HepG2 (cell line): ENCODE results near the gene SPAG4. TPM values are rescaled to one million over a fixed set of nuclear protein-coding genes. Genes with fewer than 3 reads are reported as not detected.

Experiments used
- ATAC-seq: fragments of 200-7000 bp; cut with Tn5 transposase; 3 replicates; pipeline ENCODE4 v1.9.1; 2020; ENCODE audit warnings: mild to moderate bottlenecking, moderate library complexity
- BruUV-seq: library from RNA; stranded (reverse); fragments of 400-500 nt; replicated peaks from 2 replicates; lab custom pipeline; 2021; lab: Mats Ljungman, UMichigan
- CTCF ChIA-PET: fragments of 300-600 bp; formaldehyde crosslinking; extraction: SDS; loops from one replicate; lab custom pipeline; 2021; ENCODE audit warnings: low total read pairs, inconsistent platforms, low intra/inter-chr PET ratio; lab: Yijun Ruan, JAX
- POLR2A ChIA-PET: fragments of 350-600 bp; sonication (Branson Sonifier 250); formaldehyde crosslinking; loops from one replicate; lab custom pipeline; 2020; ENCODE audit warnings: antibody characterized with exemption, inconsistent platforms; lab: Yijun Ruan, JAX
- DNase-seq: peaks from one replicate; pipeline ENCODE4 v3.0.0-alpha.2; 2015; ENCODE audit warnings: low spot score
- FAIRE-seq: peaks from 3 replicates; lab custom pipeline; 2011; peaks lifted over from hg19 to GRCh38; lab: Jason Lieb, UNC
- H2AFZ ChIP-seq: one replicate; pipeline ENCODE4 v1.6.1; 2011; ENCODE audit warnings: low read length, inconsistent platforms
- H3K27ac ChIP-seq: fragments of 300-600 bp; 3 replicates; pipeline ENCODE4 v1.8.0; 2011; ENCODE audit warnings: mixed run types, mild to moderate bottlenecking, mixed read lengths, low read length, inconsistent platforms; ENCODE audit not compliant: insufficient read depth; ENCODE audit errors: extremely low read length
- H3K27me3 ChIP-seq, 2 experiments: fragments of 200-600 bp in 1 of 2; 2 replicates in 1 of 2; 3 replicates in 1 of 2; pipeline versions ENCODE4 v1.6.0 to v1.8.0; 2011; ENCODE audit warnings: low read length in 2 of 2, mild to moderate bottlenecking in 2 of 2, moderate library complexity in 2 of 2, inconsistent platforms in 1 of 2; ENCODE audit not compliant: insufficient read depth in 2 of 2, control insufficient read depth in 1 of 2
- H3K36me3 ChIP-seq, 2 experiments: fragments of 200-600 bp in 1 of 2; replicated peaks in 1 of 2; 2 replicates in 1 of 2; 3 replicates in 1 of 2; pipeline versions ENCODE4 v1.5.1 to v1.8.0; 2011; ENCODE audit warnings: low read length in 2 of 2, inconsistent platforms in 1 of 2; ENCODE audit not compliant: insufficient read depth in 2 of 2, control insufficient read depth in 1 of 2
- H3K4me1 ChIP-seq: 2 replicates; pipeline ENCODE4 v1.5.1; 2012; ENCODE audit warnings: low read length, inconsistent platforms; ENCODE audit not compliant: insufficient read depth
- H3K4me2 ChIP-seq: 2 replicates; pipeline ENCODE4 v1.6.0; 2011; ENCODE audit warnings: low read depth, low read length, inconsistent platforms
- H3K4me3 ChIP-seq, 3 experiments: fragments of 200-600 bp in 1 of 3; sonication (generic), shearing (Covaris generic) in 1 of 3; replicated peaks in 1 of 3; 2 replicates each; pipeline ENCODE4 v1.5.1; 2011 to 2016; ENCODE audit warnings: low read length in 3 of 3, inconsistent platforms in 2 of 3, low read depth in 2 of 3, mild to moderate bottlenecking in 2 of 3, control low read depth in 1 of 3, mixed read lengths in 1 of 3; ENCODE audit not compliant: insufficient read depth in 1 of 3
- H3K79me2 ChIP-seq: one replicate; pipeline ENCODE4 v1.6.1; 2011; ENCODE audit warnings: low read length, inconsistent platforms; ENCODE audit not compliant: insufficient read depth
- H3K9ac ChIP-seq: 2 replicates; pipeline ENCODE4 v1.6.0; 2011; ENCODE audit warnings: mild to moderate bottlenecking, low read depth, low read length, inconsistent platforms; ENCODE audit not compliant: insufficient read depth
- H3K9me3 ChIP-seq: 2 replicates; pipeline ENCODE4 v1.5.1; 2012; ENCODE audit warnings: mild to moderate bottlenecking, low read length
- H4K20me1 ChIP-seq: 2 replicates; pipeline ENCODE4 v1.6.0; 2011; ENCODE audit warnings: inconsistent platforms, mild to moderate bottlenecking, low read length, moderate library complexity; ENCODE audit not compliant: insufficient read depth
- ASH2L ChIP-seq: fragments of 300-600, 200-600 bp; sonication (generic); IDR thresholded peaks from 2 replicates; pipeline ENCODE4 v1.7.0; 2017; ENCODE audit warnings: low read depth, mild to moderate bottlenecking, moderate library complexity, mixed read lengths, low read length; ENCODE audit not compliant: insufficient read length
- CAMTA2 ChIP-seq: sonication (generic); formaldehyde crosslinking; IDR thresholded peaks from 2 replicates; pipeline ENCODE4 v1.4.0; 2020; ENCODE audit warnings: mild to moderate bottlenecking, missing genetic modification reagents, borderline replicate concordance
- PAF1 ChIP-seq: IDR thresholded peaks from 2 replicates; pipeline ENCODE4 v1.6.1; 2016; ENCODE audit warnings: missing genetic modification reagents, missing compliant biosample characterization
- PHF21A ChIP-seq: sonication (generic); formaldehyde crosslinking; IDR thresholded peaks from 2 replicates; pipeline ENCODE4 v1.5.0; 2020; ENCODE audit warnings: mild to moderate bottlenecking, missing genetic modification reagents
- SOX6 ChIP-seq, 2 experiments: fragments of 450-650 bp in 1 of 2; sonication (generic) in 1 of 2; formaldehyde crosslinking in 1 of 2; IDR thresholded peaks; 2 replicates each; pipeline versions ENCODE4 v1.4.0 to v1.6.1; 2017 to 2020; ENCODE audit warnings: antibody characterized with exemption in 1 of 2, mild to moderate bottlenecking in 1 of 2, missing genetic modification reagents in 1 of 2
- ZFP82 ChIP-seq: sonication (generic); formaldehyde crosslinking; IDR thresholded peaks from 2 replicates; pipeline ENCODE4 v1.5.1; 2020; ENCODE audit warnings: mild to moderate bottlenecking, missing genetic modification reagents, borderline replicate concordance
- ZNF572 ChIP-seq: sonication (generic); formaldehyde crosslinking; IDR thresholded peaks from 2 replicates; pipeline ENCODE4 v1.5.1; 2020; ENCODE audit warnings: mild to moderate bottlenecking, missing genetic modification reagents
- ZNF7 ChIP-seq: IDR thresholded peaks from 2 replicates; pipeline ENCODE4 v1.6.1; 2016; ENCODE audit warnings: missing biosample characterization, missing genetic modification reagents
- WGBS: methylation state at CpG from one replicate; pipeline ENCODE4 v1.1.6; 2017; ENCODE audit warnings: low lambda C conversion rate; 5-methylcytosine and 5-hydroxymethylcytosine counted together
- in situ Hi-C: cut with HindIII; loops from 2 replicates; pipeline ENCODE4 v1.10.0; 2017; ENCODE audit warnings: low pct_unique_long_range_greater_than_20kb; ENCODE audit not compliant: extremely low pct_ligation_motif_present
- intact Hi-C: fragments of 100-400 bp; cut with micrococcal nuclease; formaldehyde crosslinking; loops from one replicate; pipeline ENCODE4 v1.10.0; 2022; ENCODE audit not compliant: unreplicated experiment
- polyA plus RNA-seq, 8 experiments: library from polyadenylated mRNA; depleted of rRNA in 3 of 8; stranded (reverse) in 7 of 8; unstranded in 1 of 8; fragments of >200 nt; fragmentation: Illumina TruSeq in 4 of 8; extraction: Trizol in 4 of 8; gene quantifications; 2 replicates each; pipeline versions ENCODE4 v1.2.1 to v1.2.3, GENCODE V29; 2011 to 2016; ENCODE audit warnings: low read depth in 4 of 8, missing spikeins in 1 of 8, mixed read lengths in 1 of 8; ENCODE audit not compliant: insufficient read depth in 1 of 8
- total RNA-seq, 5 experiments: library from RNA; depleted of rRNA; stranded (reverse); fragments of >200 nt; fragmentation: Illumina TruSeq; extraction: Trizol; gene quantifications; 2 replicates each; pipeline ENCODE4 v1.2.3, GENCODE V29; 2016; ENCODE audit warnings: low read depth in 1 of 5
- TF ChIP-seq, protein P1 (sequence below): fragments of 450-650 bp; IDR thresholded peaks from 2 replicates; pipeline ENCODE4 v1.6.1; 2016

The SPAG4 gene
- total and polyA plus RNA-seq, 2 of the 13 experiments (the other 11 are each of a cell fraction or from before 2014, with no cell fraction given), result 5.8 to 137 TPM

DNA sequence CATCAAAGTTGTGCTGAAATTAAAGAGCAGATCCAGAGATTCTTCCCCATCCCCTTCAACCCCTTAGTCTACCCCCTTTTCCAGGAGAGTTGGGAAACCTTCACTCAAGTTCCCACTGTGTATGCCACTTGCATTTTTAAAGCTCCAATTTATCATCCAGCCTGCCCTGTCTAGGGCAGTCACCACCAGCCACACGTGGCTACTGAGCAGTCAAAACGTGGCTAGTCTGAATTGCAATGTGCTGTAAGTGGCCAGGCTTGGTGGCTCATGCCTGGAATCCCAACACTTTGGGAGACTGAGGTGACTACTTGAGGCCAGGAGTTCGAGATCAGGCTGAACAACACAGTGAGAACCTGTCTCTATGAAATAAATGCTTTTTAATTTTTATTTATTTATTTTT is 38.8 kb upstream of the SPAG4 start:
- no peak for DNase-seq
- no peak overlapping the region for H2AFZ ChIP-seq
- H3K9me3 ChIP-seq, result peaks cover 8% of the 10 kb centered on the region
- ATAC-seq, result peak; percentile 34
- H3K27me3 ChIP-seq, result no peaks in the 10 kb centered on the region
- no peak for FAIRE-seq
- H3K9ac ChIP-seq, result no peak overlapping the region
- no peaks in the 10 kb centered on the region for H4K20me1 ChIP-seq
- POLR2A ChIA-PET, result interaction anchor here (1.8 kb wide), 1 partner anchor 35 kb away, joined by 8 read pairs; the partner anchor contains the start of gene ERGIC3
- TF ChIP-seq SOX6 (IDR thresholded peaks at IDR 0.05) (no peak), SOX6 (CRISPR knock-in tag; IDR thresholded peaks at IDR 0.05) (0 out of 2 replicates have a peak, but pooled peaks have one; percentile 18), ZNF572 (CRISPR knock-in tag) (0 out of 2 replicates have a peak, but pooled peaks have one; percentile 35), ZFP82 (no peak), CAMTA2 (CRISPR knock-in tag) (0 out of 2 replicates have a peak, but pooled peaks have one; percentile 63), PHF21A (0 out of 2 replicates have a peak, but pooled peaks have one; percentile 0), ASH2L (no peak), ZNF7 (0 out of 2 replicates have a peak, but pooled peaks have one; percentile 21), PAF1 (CRISPR knock-in tag) (no peak)
- TF ChIP-seq, protein P1, sequence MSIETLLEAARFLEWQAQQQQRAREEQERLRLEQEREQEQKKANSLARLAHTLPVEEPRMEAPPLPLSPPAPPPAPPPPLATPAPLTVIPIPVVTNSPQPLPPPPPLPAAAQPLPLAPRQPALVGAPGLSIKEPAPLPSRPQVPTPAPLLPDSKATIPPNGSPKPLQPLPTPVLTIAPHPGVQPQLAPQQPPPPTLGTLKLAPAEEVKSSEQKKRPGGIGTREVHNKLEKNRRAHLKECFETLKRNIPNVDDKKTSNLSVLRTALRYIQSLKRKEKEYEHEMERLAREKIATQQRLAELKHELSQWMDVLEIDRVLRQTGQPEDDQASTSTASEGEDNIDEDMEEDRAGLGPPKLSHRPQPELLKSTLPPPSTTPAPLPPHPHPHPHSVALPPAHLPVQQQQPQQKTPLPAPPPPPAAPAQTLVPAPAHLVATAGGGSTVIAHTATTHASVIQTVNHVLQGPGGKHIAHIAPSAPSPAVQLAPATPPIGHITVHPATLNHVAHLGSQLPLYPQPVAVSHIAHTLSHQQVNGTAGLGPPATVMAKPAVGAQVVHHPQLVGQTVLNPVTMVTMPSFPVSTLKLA, result peak; percentile 84
- TF ChIP-seq, all 625 proteins: peak for 6
- H3K36me3 ChIP-seq, result no peaks in the 10 kb centered on the region
- CTCF ChIA-PET, result no interaction called here
- peaks cover 23% of the 10 kb centered on the region for H3K4me1 ChIP-seq
- no peak overlapping the region; the same call in 1 of the 2 replicates for H3K4me2 ChIP-seq
- H3K79me2 ChIP-seq, result no peaks in the 10 kb centered on the region
- in situ Hi-C loops (no loop called here), intact Hi-C loops (no loop called here)
- BruUV-seq, result no TSS peak
- no peak overlapping the region for H3K27ac ChIP-seq
- WGBS, result 11% methylated on average over 3 of the region's 3 CpGs
- H3K4me3 ChIP-seq, result no peak overlapping the region
